Activated CD4-positive, alpha-beta T cell treated with anti-CD3 and anti-CD28 coated beads for 36 hours (primary cell): ENCODE data around the gene SEC23IP. TPM values are rescaled to one million over a fixed set of nuclear protein-coding genes. Genes with fewer than 3 reads are reported as not detected.
"Not testable (repeated sequence)": the region's sequence is repeated elsewhere in the genome, so short reads cannot be mapped to it uniquely, and the experiment has no call there.

Experiments
- ATAC-seq: fragments of 200-7000 bp; cut with Tn5 transposase; one replicate; pipeline ENCODE4 v1.10.0; 2021; ENCODE audit warnings: mild to moderate bottlenecking, moderate library complexity
- CTCF ChIA-PET: fragments of 350-600 bp; sonication (Branson Sonifier 250); formaldehyde crosslinking; loops from one replicate; lab custom pipeline; 2021; ENCODE audit warnings: antibody characterized with exemption; lab: Charles Lee
- POLR2A ChIA-PET: fragments of 350-600 bp; sonication (Branson Sonifier 250); formaldehyde crosslinking; loops from one replicate; lab custom pipeline; 2021; ENCODE audit warnings: antibody characterized with exemption, inconsistent platforms; lab: Charles Lee
- DNase-seq: peaks from one replicate; pipeline ENCODE4 v3.0.0-alpha.2; 2020
- H3K27ac Mint-ChIP-seq: one replicate; pipeline ENCODE4 v1.8.0; 2021; ENCODE audit warnings: mixed read lengths
- H3K27me3 Mint-ChIP-seq: one replicate; pipeline ENCODE4 v1.8.0; 2021; ENCODE audit warnings: mixed read lengths
- H3K36me3 Mint-ChIP-seq: one replicate; pipeline ENCODE4 v1.8.0; 2021; ENCODE audit warnings: low read depth, mixed read lengths
- H3K4me1 Mint-ChIP-seq: one replicate; pipeline ENCODE4 v1.8.0; 2021; ENCODE audit warnings: mixed read lengths
- H3K4me3 Mint-ChIP-seq: one replicate; pipeline ENCODE4 v1.8.0; 2021; ENCODE audit warnings: mild to moderate bottlenecking, moderate library complexity, mixed read lengths
- H3K9me3 Mint-ChIP-seq: one replicate; pipeline ENCODE4 v1.8.0; 2021; ENCODE audit warnings: low read depth, mixed read lengths
- intact Hi-C, 2 experiments: fragments of 100-400 bp; cut with DNase I in 1 of 2; cut with micrococcal nuclease in 1 of 2; formaldehyde crosslinking; loops; one replicate each; pipeline versions ENCODE4 v1.14.2 to v1.15.1; 2022 to 2024; cut with DNase I, micrococcal nuclease
- total RNA-seq, 2 experiments: library from RNA; stranded (reverse); gene quantifications; one replicate each; pipeline ENCODE4 v1.2.3, GENCODE V29; 2021

The SEC23IP gene
- total RNA-seq, 2 experiments from 2014 or later, result 70.3 to 87.2 TPM

DNA sequence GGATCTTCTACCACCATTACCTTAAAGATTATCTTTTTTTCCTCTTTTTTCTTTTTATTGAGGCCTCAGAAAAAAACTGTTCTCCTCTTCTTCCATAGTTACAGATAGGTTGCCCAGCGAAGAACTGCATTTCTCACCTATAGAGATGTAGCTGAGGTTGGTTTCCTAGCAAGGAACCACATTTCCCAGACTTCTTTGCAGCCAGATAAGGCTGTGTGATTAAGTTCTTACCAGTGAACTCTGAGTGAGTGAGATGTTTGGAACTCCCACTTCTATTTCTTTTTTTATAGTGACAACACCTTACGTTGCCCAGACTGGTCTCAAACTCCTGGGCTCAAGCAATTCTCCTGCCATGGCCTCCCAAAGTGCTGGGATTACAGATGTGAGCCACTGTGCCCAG, 14.0 kb upstream of the SEC23IP start:
- Mint-ChIP-seq H3K27me3 (no peaks in the 10 kb centered on the region), H3K4me1 (peaks cover 7% of the 10 kb centered on the region), H3K36me3 (peaks cover 1% of the 10 kb centered on the region), H3K4me3 (no peak overlapping the region), H3K27ac (no peak overlapping the region), H3K9me3 (no peaks in the 10 kb centered on the region)
- DNase-seq (no peak), ATAC-seq (peak; percentile 47)
- ChIA-PET POLR2A (no interaction called here), CTCF (no interaction called here)
- intact Hi-C loops, result no loop called here

DNA sequence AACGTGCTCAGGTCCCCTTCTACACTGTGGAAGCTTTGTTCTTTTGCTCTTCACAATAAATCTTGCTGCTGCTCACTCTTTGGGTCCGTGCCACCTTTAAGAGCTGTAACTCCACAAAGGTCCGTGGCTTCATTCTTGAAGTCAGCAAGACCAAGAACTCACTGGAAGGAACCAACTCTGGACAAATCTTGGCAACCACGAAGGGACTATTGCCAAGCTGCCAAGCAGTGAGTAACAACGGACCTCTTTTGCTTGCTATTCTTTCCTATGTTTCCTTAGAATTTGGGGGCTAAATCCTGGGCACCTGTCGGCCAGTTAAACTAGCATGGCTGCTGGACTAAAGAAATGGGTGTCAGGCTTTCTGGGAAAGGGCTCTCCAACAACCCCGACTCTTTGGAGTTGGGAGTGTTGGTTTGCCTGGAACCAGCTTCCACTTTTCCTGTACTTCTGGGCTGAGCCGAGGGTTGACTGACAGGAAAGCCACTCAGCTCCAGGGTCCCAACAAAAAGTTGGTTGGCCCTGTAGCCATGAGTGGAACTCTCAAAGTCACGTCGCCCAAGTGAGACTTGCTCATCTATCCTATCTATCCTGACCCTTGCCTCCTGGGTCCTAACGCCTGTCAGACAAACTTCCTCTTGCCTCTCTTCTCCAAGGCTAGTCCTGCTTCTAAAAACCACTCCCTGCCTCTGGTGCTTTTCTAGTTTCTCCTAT, 8.5 kb upstream of the SEC23IP start:
- H3K9me3 Mint-ChIP-seq, intact Hi-C loops, H3K4me1 Mint-ChIP-seq, H3K36me3 Mint-ChIP-seq, DNase-seq, H3K27ac Mint-ChIP-seq, H3K4me3 Mint-ChIP-seq, H3K27me3 Mint-ChIP-seq, ATAC-seq: not testable (repeated sequence)
- POLR2A ChIA-PET, result interaction anchor here (0.6 kb wide), 1 partner anchor 12 kb away, joined by 3 read pairs; no protein-coding TSS in a partner anchor
- CTCF ChIA-PET, result interaction anchor here (1.1 to 2.3 kb wide), 3 partner anchors 8 to 133 kb away, joined by 4 to 6 read pairs (median 5); no protein-coding TSS in a partner anchor

DNA sequence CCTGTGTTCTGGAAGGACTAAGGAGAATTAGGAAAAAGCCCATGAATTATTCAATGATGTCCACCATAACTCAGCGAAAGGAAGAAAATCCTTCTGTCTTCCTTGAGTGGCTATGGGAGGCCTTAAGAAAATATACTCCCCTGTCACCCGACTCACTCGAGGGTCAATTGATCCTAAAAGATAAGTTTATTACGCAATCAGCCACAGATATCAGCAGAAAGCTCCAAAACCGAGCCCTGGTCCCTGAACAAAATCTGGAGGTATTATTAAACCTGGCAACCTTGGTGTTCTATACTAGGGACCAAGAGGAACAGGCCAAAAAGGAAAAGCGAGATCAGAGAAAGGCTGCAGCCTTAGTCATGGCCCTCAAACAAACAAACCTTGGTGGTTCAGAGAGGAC, 6.5 kb upstream of the SEC23IP start:
- CTCF ChIA-PET, result interaction anchor here (0.9 kb wide), 1 partner anchor 27 kb away, joined by 4 read pairs; no protein-coding TSS in a partner anchor
- ATAC-seq, H3K9me3 Mint-ChIP-seq, POLR2A ChIA-PET, H3K27me3 Mint-ChIP-seq, H3K27ac Mint-ChIP-seq, intact Hi-C loops, H3K4me1 Mint-ChIP-seq, H3K4me3 Mint-ChIP-seq, DNase-seq, H3K36me3 Mint-ChIP-seq: not testable (repeated sequence)

DNA sequence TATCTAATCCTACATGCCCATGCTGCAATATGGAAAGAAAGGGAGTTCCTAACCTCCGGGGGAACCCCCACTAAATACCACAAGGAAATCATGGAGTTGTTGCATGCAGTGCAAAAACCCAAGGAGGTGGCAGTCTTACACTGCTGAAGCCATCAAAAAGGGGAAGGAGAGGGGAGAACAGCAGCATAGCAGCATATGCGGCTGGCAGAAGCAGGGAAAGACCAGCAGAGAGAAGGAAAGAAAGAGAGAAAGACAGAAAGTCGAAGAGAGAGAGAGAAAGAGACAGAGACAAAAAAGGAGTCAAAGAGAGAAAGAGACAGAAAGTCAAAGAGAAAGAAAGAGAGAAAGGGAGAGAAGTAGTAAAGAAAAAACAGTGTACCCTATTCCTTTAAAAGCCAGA, 3.8 kb upstream of the SEC23IP start:
- H3K4me3 Mint-ChIP-seq, CTCF ChIA-PET, ATAC-seq, DNase-seq, intact Hi-C loops, H3K27me3 Mint-ChIP-seq, H3K27ac Mint-ChIP-seq, H3K9me3 Mint-ChIP-seq, H3K36me3 Mint-ChIP-seq, POLR2A ChIA-PET, H3K4me1 Mint-ChIP-seq: not testable (repeated sequence)

DNA sequence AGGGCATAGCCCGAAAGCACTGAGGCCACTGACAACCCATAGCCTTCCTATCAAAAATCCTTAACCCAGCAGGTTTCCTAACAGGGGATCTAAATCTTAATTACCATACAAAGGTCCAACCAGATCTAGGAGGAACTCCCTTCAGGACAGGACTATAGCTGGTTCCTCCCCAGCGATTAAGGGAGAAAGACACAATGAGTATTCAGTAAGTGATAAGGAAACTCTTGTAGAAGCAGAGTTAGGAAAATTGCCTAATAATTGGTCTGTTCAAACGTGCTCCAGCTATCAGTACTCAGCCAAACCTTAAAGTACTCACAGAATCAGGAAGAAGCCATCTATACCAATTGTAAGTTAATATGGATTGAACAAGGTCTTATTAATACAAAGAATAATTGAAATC, 3.3 kb upstream of the SEC23IP start:
- H3K36me3 Mint-ChIP-seq, intact Hi-C loops, H3K27ac Mint-ChIP-seq, H3K27me3 Mint-ChIP-seq, ATAC-seq, H3K4me3 Mint-ChIP-seq, H3K9me3 Mint-ChIP-seq, POLR2A ChIA-PET, DNase-seq: not testable (repeated sequence)
- CTCF ChIA-PET, result interaction anchor here (1.2 kb wide), 1 partner anchor 16 kb away, joined by 3 read pairs; the partner anchor contains the start of gene MCMBP
- H3K4me1 Mint-ChIP-seq, result peaks cover 13% of the 10 kb centered on the region

DNA sequence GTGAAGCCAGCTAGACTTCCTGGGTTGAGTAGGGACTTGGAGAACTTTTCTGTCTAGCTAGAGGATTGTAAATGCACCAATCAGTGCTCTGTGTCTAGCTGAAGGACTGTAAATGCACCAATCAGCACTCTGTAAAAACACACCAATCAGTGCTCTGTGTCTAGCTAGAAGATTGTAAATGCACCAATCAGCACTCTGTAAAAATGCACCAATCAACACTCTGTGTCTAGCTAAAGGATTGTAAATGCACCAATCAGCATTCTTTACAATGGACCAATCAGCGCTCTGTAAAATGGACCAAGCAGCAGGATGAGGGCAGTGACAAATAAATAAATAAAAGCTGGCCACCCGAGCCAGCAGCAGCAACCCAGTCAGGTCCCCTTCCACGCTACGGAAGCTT, 2.2 kb upstream of the SEC23IP start:
- peaks cover 23% of the 10 kb centered on the region for H3K4me1 Mint-ChIP-seq
- not testable (repeated sequence) for DNase-seq, H3K27ac Mint-ChIP-seq, H3K4me3 Mint-ChIP-seq, H3K9me3 Mint-ChIP-seq, ATAC-seq, H3K36me3 Mint-ChIP-seq, H3K27me3 Mint-ChIP-seq
- ChIA-PET CTCF (interaction anchor here (1.2 to 1.3 kb wide), 2 partner anchors 17 to 21 kb away, joined by 3 read pairs; partner anchors contain the start of gene MCMBP), POLR2A (interaction anchor here (1.1 kb wide), 1 partner anchor 18 kb away, joined by 4 read pairs; the partner anchor contains the start of gene MCMBP)
- intact Hi-C loops, result loop anchor here in 1 of 2 experiments (5.0 kb wide), 1 partner anchor 1138 kb away; the partner anchor contains the start of gene CACUL1

DNA sequence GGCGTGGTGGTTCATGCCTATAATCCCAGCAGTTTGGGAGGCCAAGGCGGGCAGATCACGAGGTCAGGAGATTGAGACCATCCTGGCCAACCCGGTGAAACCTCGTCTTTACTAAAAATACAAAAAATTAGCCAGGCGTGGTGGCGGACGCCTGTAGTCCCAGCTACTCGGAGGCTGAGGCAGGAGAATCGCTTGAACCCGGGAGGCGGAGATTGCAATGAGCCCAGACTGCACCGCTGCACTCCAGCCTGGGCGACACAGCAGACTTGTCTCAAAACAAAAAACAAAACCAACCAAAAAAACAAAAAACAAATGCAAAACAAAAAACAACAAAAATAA, 712 bp upstream of the SEC23IP start:
- H3K4me3 Mint-ChIP-seq, result peak overlapping the region; percentile 84
- H3K9me3 Mint-ChIP-seq, H3K27me3 Mint-ChIP-seq, DNase-seq, H3K36me3 Mint-ChIP-seq, ATAC-seq: not testable (repeated sequence)
- intact Hi-C loops, result loop anchor here (1.0 to 5.0 kb wide), 6 partner anchors 19 to 1140 kb away; partner anchors contain the start of genes CACUL1 (in 1 of the 2), INPP5F (in 1 of the 2) and MCMBP (in 1 of the 2)
- peak overlapping the region; percentile 95 for H3K27ac Mint-ChIP-seq
- ChIA-PET POLR2A (interaction anchor here (1.0 to 2.0 kb wide), 3 partner anchors 19 to 296 kb away, joined by 3 to 15 read pairs (median 6); partner anchors contain the start of gene MCMBP), CTCF (interaction anchor here (2.0 kb wide), 1 partner anchor 20 kb away, joined by 10 read pairs; the partner anchor contains the start of gene MCMBP)
- H3K4me1 Mint-ChIP-seq, result peaks cover 38% of the 10 kb centered on the region

DNA sequence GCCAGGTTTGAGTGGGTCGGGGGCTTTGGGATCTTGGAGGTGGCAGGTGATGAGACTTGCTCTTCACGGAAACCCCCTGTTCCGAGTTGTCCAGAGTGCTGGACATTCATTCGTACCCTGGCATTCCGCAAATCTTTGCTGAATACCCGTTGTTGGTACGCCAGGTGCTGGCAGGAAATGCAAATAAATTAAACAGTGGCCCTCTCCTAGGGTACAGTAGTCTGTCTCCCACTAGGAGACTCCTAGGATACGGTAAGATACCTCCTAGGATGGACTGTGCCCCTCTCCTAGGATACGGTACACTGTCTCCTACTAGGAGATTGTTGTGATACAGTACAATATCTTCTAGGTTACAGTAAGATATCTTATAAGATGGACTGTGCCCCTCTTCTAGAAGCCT, 544 bp downstream of the SEC23IP start:
- no peak for ATAC-seq
- H3K27ac Mint-ChIP-seq, result peak overlapping the region; percentile 95
- POLR2A ChIA-PET, result interaction anchor here (1.0 to 2.0 kb wide), 2 partner anchors 20 to 22 kb away, joined by 3 to 15 read pairs; partner anchors contain the start of gene MCMBP
- CTCF ChIA-PET, result interaction anchor here (0.6 to 2.0 kb wide), 3 partner anchors 19 to 61 kb away, joined by 4 to 10 read pairs (median 4); partner anchors contain the start of gene MCMBP
- H3K4me1 Mint-ChIP-seq, result peaks cover 43% of the 10 kb centered on the region
- peak overlapping the region; percentile 84 for H3K4me3 Mint-ChIP-seq
- H3K27me3 Mint-ChIP-seq, result no peaks in the 10 kb centered on the region
- no peak for DNase-seq
- peaks cover 11% of the 10 kb centered on the region for H3K36me3 Mint-ChIP-seq
- no peaks in the 10 kb centered on the region for H3K9me3 Mint-ChIP-seq
- intact Hi-C loops, result loop anchor here in 1 of 2 experiments (2.0 to 5.0 kb wide), 2 partner anchors 58 to 1141 kb away; partner anchors contain the start of gene CACUL1

DNA sequence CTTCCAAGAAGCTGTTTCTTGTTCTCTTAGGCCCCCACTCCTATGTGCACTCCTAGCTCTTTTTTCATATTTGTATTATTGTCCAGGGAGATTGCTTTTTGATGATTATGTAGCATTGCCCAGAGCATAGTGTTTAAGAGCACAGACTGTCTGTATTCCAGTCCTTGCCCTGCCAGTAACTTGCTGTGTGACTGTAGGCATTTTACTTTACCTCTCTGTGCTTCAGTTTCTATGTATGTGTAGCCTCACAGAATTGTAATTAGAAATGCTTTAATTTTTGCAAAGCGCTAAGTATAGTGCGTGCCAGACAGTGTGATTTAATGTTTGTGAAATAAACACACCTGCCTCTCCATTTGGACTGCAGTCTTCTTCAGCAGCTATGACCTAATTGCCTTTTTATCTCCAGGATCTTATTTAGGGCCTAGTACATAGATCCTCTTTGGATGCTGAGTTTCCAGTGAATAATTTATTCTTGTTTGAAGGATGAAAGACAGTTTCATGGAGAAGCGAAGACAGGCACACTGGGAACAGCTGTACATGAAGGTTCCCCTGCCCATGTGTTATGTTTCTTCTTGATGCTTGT, 1.4 kb downstream of the SEC23IP start:
- Mint-ChIP-seq H3K36me3 (peaks cover 17% of the 10 kb centered on the region), H3K4me1 (peaks cover 52% of the 10 kb centered on the region), H3K4me3 (peak overlapping the region; percentile 84), H3K27me3 (no peaks in the 10 kb centered on the region), H3K9me3 (no peaks in the 10 kb centered on the region), H3K27ac (peak overlapping the region; percentile 81)
- DNase-seq (no peak), ATAC-seq (no peak)
- ChIA-PET CTCF (no interaction called here), POLR2A (interaction anchor here (2.0 kb wide), 1 partner anchor 21 kb away, joined by 15 read pairs; the partner anchor contains the start of gene MCMBP)
- intact Hi-C loops, result loop anchor here in 1 of 2 experiments (2.0 to 5.0 kb wide), 2 partner anchors 59 to 1142 kb away; partner anchors contain the start of gene CACUL1

DNA sequence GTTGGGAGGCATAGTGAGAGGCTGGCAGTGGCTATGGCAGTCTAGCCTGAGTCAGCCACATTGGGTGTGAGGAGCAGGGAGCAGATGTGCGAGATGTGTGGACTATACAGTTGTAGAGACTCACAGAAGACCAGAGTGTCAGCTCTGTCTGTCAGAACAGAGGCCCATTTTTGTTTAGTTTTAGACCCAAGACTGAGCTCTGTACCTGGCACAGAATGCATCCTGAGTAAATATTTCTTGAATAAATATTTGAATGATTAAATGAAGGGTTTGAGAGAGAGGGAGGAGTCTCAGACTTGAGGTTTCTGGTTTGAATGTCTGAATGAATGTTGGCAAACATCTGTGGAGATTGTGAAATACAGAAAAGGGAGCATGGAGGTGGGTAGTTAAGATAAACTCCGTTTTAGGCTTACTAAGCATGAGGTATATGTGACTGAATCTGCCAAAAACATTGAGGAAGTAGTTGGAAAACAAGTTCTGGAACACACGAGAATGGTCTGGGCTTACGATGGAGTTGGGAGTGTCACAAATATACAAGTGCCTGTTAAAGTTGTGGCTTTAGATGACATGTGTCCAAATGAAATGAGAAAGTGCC, 3.6 kb downstream of the SEC23IP start:
- POLR2A ChIA-PET, result no interaction called here
- CTCF ChIA-PET, result no interaction called here
- Mint-ChIP-seq H3K4me3 (no peak overlapping the region), H3K9me3 (no peaks in the 10 kb centered on the region), H3K4me1 (peaks cover 57% of the 10 kb centered on the region), H3K36me3 (peaks cover 20% of the 10 kb centered on the region), H3K27ac (peak overlapping the region; percentile 7), H3K27me3 (no peaks in the 10 kb centered on the region)
- DNase-seq, result no peak
- ATAC-seq, result no peak
- intact Hi-C loops, result no loop called here
